ENCODE results near the gene ZNF609. TPM values are rescaled to one million over a fixed set of nuclear protein-coding genes. Genes with fewer than 3 reads are reported as not detected.
A peak's percentile ranks its signal among the peaks of the same experiment; 100 is the strongest.

Gene ZNF609
- total RNA-seq, 1 experiment from 2014 or later, result 49.0 TPM

DNA sequence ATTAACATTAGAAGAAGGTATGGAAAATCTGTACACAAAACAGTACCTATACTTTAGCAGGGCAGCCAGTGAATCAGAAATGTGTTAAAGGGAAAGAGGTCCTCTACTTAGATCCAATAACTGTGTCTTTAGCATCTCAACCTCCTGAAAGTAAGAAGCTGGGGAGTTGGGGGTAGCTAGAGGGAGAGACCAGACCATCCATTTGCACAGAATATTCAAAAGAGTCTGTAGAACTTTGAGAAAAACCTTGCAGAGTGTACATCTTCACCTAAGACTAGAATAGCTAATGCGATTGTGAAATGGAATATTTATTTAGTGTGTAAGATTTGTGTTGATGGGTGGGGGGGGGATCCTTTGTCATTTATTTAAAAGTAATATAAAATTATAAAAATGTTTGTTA, 190.2 kb downstream of the ZNF609 start:
- Mint-ChIP-seq H3K4me1 (ENCODE audit: insufficient read depth, unreplicated experiment) (peaks cover 6% of the 10 kb centered on the region), H3K27me3 (ENCODE audit: insufficient read depth, unreplicated experiment) (no peaks in the 10 kb centered on the region), H3K27ac (ENCODE audit: low read depth, unreplicated experiment) (no peak overlapping the region), H3K9me3 (ENCODE audit: unreplicated experiment) (no peaks in the 10 kb centered on the region), H3K36me3 (ENCODE audit: insufficient read depth, unreplicated experiment) (peaks cover 6% of the 10 kb centered on the region), H3K4me3 (ENCODE audit: unreplicated experiment) (no peak overlapping the region)
- TF ChIP-seq, protein P1, sequence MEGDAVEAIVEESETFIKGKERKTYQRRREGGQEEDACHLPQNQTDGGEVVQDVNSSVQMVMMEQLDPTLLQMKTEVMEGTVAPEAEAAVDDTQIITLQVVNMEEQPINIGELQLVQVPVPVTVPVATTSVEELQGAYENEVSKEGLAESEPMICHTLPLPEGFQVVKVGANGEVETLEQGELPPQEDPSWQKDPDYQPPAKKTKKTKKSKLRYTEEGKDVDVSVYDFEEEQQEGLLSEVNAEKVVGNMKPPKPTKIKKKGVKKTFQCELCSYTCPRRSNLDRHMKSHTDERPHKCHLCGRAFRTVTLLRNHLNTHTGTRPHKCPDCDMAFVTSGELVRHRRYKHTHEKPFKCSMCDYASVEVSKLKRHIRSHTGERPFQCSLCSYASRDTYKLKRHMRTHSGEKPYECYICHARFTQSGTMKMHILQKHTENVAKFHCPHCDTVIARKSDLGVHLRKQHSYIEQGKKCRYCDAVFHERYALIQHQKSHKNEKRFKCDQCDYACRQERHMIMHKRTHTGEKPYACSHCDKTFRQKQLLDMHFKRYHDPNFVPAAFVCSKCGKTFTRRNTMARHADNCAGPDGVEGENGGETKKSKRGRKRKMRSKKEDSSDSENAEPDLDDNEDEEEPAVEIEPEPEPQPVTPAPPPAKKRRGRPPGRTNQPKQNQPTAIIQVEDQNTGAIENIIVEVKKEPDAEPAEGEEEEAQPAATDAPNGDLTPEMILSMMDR (IDR thresholded peaks at IDR 0.05; ENCODE audit: unreplicated experiment), result no peak
- intact Hi-C loops (cut with micrococcal nuclease), result no loop called here
- ChIA-PET CTCF (interaction anchor here (0.7 to 1.3 kb wide), 5 partner anchors 22 to 224 kb away, joined by 3 to 5 read pairs (median 3); no protein-coding TSS in a partner anchor), POLR2A (interaction anchor here (0.6 kb wide), 1 partner anchor 614 kb away, joined by 3 read pairs; no protein-coding TSS in a partner anchor)
- BruUV-seq (replicated peaks), result no TSS peak
- no peak for DNase-seq (ENCODE audit: unreplicated experiment)

- Mint-ChIP-seq H3K4me3 (ENCODE audit: unreplicated experiment) (no peak overlapping the region), H3K9me3 (ENCODE audit: unreplicated experiment) (no peaks in the 10 kb centered on the region), H3K36me3 (ENCODE audit: insufficient read depth, unreplicated experiment) (peaks cover 5% of the 10 kb centered on the region), H3K4me1 (ENCODE audit: insufficient read depth, unreplicated experiment) (peaks cover 6% of the 10 kb centered on the region), H3K27me3 (ENCODE audit: insufficient read depth, unreplicated experiment) (no peaks in the 10 kb centered on the region), H3K27ac (ENCODE audit: low read depth, unreplicated experiment) (no peak overlapping the region)
- intact Hi-C loops (cut with micrococcal nuclease), result no loop called here
- ChIA-PET POLR2A (interaction anchor here (0.6 to 1.0 kb wide), 2 partner anchors 193 to 221 kb away, joined by 3 read pairs; no protein-coding TSS in a partner anchor), CTCF (interaction anchor here (0.5 to 1.3 kb wide), 10 partner anchors 9 to 526 kb away, joined by 3 to 8 read pairs (median 4); no protein-coding TSS in a partner anchor)
- no TSS peak for BruUV-seq (replicated peaks)
- DNase-seq (ENCODE audit: unreplicated experiment), result peak; percentile 7
- TF ChIP-seq, protein P1 (IDR thresholded peaks at IDR 0.05; ENCODE audit: unreplicated experiment), result no peak
Measured at GRCh38 chr15:64651601-64652191, 191.3 kb downstream of the ZNF609 start.

DNA sequence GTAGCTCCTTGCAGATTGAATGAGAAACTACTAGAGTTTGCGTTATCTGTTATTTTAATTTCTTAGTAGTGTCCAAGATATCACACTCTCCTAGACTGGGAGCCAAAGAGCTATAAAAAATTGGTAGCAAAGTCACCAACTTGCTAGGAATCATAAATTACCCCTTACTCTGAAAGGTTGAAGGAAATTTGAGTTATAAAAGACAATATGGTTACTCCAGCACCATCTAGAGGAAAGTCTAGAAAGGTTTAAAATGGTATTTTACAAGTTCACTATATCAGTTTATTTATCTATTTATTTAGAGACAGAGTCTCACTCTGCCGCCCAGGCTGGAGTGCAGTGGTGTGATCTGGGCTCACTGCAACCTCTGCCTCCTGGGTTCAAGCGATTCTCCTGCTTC, 193.4 kb downstream of the ZNF609 start:
- CTCF ChIA-PET, result interaction anchor here (0.6 to 2.6 kb wide), 39 partner anchors 10 to 1612 kb away, joined by 3 to 17 read pairs (median 3); no protein-coding TSS in a partner anchor
- H3K27me3 Mint-ChIP-seq (ENCODE audit: insufficient read depth, unreplicated experiment), result no peaks in the 10 kb centered on the region
- DNase-seq (ENCODE audit: unreplicated experiment), result peak; percentile 11
- POLR2A ChIA-PET, result interaction anchor here (0.9 to 1.5 kb wide), 5 partner anchors 18 to 226 kb away, joined by 3 to 6 read pairs (median 3); partner anchors contain the start of gene ZNF609
- intact Hi-C loops (cut with micrococcal nuclease), result loop anchor here (1.0 kb wide), 1 partner anchor 226 kb away; no protein-coding TSS in a partner anchor
- no peak overlapping the region for H3K27ac Mint-ChIP-seq (ENCODE audit: low read depth, unreplicated experiment)
- no peaks in the 10 kb centered on the region for H3K9me3 Mint-ChIP-seq (ENCODE audit: unreplicated experiment)
- no peaks in the 10 kb centered on the region for H3K36me3 Mint-ChIP-seq (ENCODE audit: insufficient read depth, unreplicated experiment)
- TF ChIP-seq, protein P1 (IDR thresholded peaks at IDR 0.05; ENCODE audit: unreplicated experiment), result peak; percentile 45
- H3K4me1 Mint-ChIP-seq (ENCODE audit: insufficient read depth, unreplicated experiment), result peaks cover 6% of the 10 kb centered on the region
- H3K4me3 Mint-ChIP-seq (ENCODE audit: unreplicated experiment), result no peak overlapping the region
- BruUV-seq (replicated peaks), result no TSS peak

DNA sequence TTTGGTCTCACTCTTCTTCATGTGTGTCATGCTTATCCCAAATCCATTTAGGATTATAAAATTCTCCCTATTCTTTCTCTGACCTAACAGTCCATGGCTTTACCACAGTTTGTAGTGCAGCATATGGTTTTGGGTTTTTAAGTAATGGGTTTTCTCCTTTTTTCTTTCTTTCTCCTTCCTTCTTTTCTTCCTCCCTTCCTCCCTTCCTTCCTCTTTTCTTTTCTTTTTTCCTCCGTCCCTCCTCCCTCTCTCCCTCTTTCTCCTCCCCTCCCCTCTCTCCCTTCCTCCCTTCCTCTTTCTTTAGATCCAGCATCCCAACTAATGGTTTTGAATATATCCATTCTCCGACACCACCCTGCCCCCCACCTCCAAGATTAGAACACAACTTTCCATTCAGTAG, 196.1 kb downstream of the ZNF609 start:
- Mint-ChIP-seq H3K4me3 (ENCODE audit: unreplicated experiment) (no peak overlapping the region), H3K9me3 (ENCODE audit: unreplicated experiment) (no peaks in the 10 kb centered on the region), H3K27me3 (ENCODE audit: insufficient read depth, unreplicated experiment) (no peaks in the 10 kb centered on the region), H3K27ac (ENCODE audit: low read depth, unreplicated experiment) (no peak overlapping the region), H3K4me1 (ENCODE audit: insufficient read depth, unreplicated experiment) (peaks cover 1% of the 10 kb centered on the region), H3K36me3 (ENCODE audit: insufficient read depth, unreplicated experiment) (peaks cover 10% of the 10 kb centered on the region)
- POLR2A ChIA-PET, result interaction anchor here (0.6 kb wide), 1 partner anchor 204 kb away, joined by 4 read pairs; no protein-coding TSS in a partner anchor
- TF ChIP-seq, protein P1 (IDR thresholded peaks at IDR 0.05; ENCODE audit: unreplicated experiment), result no peak
- CTCF ChIA-PET, result interaction anchor here (0.9 kb wide), 1 partner anchor 228 kb away, joined by 3 read pairs; no protein-coding TSS in a partner anchor
- intact Hi-C loops (cut with micrococcal nuclease), result no loop called here
- BruUV-seq (replicated peaks), result no TSS peak
- no peak for DNase-seq (ENCODE audit: unreplicated experiment)

Data from MCF 10A (cell line).